Fibroblast of the aortic adventitia (primary cell): ENCODE measurements around the gene CSHL1. TPM values are rescaled to one million over a fixed set of nuclear protein-coding genes. Genes with fewer than 3 reads are reported as not detected.

Experiments
- DNase-seq: peaks from one replicate; pipeline ENCODE4 v3.0.0-alpha.2; 2010; ENCODE audit warnings: low read depth
- H3K4me3 ChIP-seq: 2 replicates; pipeline ENCODE4 v1.5.1; 2011; ENCODE audit warnings: low read depth, mild to moderate bottlenecking, control low read depth, low read length, moderate library complexity
- CTCF ChIP-seq: IDR thresholded peaks from 2 replicates; pipeline ENCODE4 v1.5.1; 2011; ENCODE audit warnings: mild to moderate bottlenecking, low read length, control low read depth, inconsistent platforms; ENCODE audit not compliant: insufficient read depth
- total RNA-seq: library from RNA; depleted of rRNA; stranded (reverse); fragments of >200 nt; gene quantifications from 2 replicates; pipeline ENCODE4 v1.2.3, GENCODE V29; 2012; ENCODE audit warnings: low replicate concordance

CSHL1 gene
- not detected in 2 replicates for total RNA-seq

DNA sequence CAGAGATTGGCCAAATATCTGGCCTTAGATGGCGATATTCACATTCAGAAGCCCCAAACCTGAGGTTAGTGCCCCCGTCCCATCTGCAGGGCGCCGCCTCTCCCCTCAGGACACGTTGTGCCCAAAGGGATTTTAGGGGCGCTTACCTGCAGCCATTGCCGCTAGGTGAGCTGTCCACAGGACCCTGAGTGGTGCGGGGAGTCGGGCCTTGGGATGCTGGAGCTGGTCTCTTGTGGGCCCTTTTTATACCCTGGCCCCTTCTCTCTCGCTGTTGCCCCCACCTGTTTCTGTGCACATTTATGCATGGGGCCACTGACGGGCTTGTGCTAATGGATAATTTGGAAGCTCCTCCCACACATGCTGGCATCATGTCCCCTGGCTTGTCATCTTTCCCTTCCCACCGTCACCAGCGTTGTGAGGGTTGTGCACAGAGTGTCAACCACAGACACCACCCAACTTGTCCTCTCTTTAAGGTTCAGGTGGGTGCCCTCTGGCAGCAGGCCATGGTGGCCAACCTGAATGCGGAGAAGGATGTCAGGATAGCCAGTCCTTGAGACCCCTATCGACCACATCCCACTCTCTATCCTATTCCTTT lies at the start of gene CSHL1:
TSS of gene CSHL1 (minus strand) at position 218 of the 595 bp plus-strand sequence. CDS start at position 156, 62 bp downstream.
- no peak for TF ChIP-seq CTCF
- DNase-seq, result no peak
- H3K4me3 ChIP-seq, result no peak within 1 kb of the TSS

GRCh38 chr17:63960430-63960829 lies 49.4 kb upstream of the CSHL1 start:
- no peak for DNase-seq
- H3K4me3 ChIP-seq, result no peak overlapping the region
- no peak for TF ChIP-seq CTCF

DNA sequence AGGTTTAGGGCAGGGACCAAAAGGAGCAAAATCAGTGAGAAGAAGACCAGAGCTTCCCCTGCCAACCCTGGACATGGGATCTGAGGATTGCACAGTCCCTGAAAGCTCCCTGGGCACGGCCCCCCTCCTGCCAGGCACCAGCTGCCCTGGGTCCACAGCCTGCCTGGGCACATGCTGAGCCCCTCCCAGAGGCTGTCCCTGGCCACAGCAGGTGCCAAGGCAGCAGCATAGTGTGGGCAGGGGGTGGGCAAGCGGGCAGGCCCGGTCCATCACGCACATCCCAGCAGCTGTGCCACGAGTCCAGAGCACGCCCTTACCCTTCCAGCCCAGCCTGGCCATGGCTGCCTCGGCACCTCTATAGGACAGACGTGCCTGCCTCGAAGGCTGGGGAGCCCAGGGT lies 48.9 kb upstream of the CSHL1 start:
- DNase-seq, result no peak
- TF ChIP-seq CTCF, result no peak
- no peak overlapping the region for H3K4me3 ChIP-seq

GRCh38 chr17:63956296-63956920 lies 45.4 kb upstream of the CSHL1 start:
- DNase-seq, result peak; percentile 15
- no peak overlapping the region for H3K4me3 ChIP-seq
- no peak for TF ChIP-seq CTCF

DNA sequence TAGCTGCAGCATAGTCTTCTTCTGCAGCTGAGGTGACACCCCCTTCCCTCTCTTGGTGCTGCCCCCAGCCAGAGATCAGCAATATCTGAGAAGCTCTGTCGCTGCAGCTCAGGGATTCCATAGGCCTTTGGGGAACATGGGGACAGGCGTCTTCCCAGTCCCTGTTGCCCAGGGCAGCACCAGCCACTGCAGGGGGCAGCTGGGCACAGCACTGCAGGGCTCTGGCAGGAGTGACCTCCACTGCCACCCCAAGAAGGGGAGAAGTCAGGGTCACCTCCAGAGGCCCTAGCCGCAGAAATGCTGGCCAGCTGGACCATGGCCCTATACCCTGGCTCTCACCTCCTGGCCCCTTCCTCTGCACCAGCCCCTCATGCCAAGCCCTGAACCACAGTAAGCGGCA lies 44.7 kb upstream of the CSHL1 start:
- no peak for DNase-seq
- no peak for TF ChIP-seq CTCF
- H3K4me3 ChIP-seq, result no peak overlapping the region

- H3K4me3 ChIP-seq, result no peak overlapping the region
- no peak for TF ChIP-seq CTCF
Measured at GRCh38 chr17:63955232-63955631, 44.2 kb upstream of the CSHL1 start.

More at GRCh38 chr17:63955232-63955631, 44.2 kb upstream of the CSHL1 start:
- DNase-seq, result no peak
